Measurements from ENCODE around the gene WFS1.

The WFS1 gene

DNA sequence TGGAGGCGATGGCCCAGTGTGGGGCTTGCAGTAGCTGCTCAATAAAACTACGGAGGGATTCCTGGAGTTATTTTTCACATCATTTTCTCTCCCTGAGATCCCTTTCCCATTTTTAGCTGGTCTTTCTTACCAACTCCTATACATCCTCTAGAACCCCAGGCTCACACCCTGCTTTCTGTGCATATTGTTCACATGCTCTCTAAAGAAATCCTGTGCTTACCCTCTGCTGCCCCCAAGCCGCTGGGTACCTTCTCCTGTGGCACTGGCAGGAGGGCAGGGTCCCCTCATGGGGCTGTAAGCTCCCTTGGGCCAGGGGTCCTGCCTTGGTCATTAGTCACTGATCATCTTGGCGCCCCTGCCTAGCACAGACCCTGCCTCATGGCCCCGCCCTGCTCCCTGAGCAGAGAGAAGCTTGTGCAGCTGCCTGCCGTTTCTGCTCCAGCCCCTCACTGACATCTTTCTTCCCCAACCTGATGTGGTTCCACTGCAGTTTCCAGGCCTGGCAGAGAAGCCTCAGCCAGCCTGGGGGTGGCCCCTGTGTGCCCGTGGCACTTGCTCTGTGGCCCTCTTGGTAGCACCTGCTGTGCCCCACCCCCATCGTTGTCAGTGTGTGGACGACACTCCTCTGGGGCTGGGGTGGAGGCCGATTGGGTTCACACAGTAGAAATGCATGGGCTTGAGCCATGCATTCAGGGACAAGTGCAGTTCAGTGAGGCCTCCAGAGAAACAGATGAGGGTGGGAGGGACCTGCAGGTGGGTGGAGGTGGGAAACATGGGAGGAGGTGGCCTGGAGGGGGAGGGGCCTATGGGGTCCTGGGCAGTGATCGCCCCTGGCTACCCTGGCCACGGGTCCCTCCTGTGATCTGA, 69.5 kb downstream of the WFS1 start:
- DNase-seq (ENCODE audit: low read depth) = no peak

DNA sequence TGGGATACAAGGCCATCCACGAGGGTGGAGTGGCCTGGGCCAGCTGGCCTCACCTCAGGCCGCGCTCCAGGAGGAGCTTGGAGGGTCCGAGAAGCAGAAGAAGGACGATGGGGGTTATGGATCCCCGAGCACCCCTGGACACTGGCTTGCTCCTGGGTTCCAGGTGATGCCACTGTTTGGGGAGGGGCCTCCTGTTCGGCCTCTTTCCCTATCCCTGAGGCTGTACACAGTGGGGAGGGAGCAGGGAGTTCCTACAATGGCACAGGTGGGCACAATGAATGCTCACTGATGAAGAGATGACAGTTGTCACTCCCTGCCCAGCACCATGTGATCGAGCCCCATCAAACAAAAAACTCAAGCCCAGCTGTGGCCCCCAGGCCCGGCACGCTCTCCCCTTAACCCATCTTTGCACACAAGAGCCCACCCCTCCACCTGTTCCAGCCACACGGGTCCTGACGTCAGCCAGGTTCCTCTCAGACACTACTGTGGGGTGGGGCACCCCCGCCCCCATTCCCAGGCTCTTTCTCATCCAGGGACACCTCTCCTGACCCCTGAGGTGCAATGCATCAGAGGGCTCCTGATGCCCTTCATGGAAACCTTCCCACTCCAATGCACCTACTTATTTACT, 70.3 kb downstream of the WFS1 start:
- no peak for DNase-seq (ENCODE audit: low read depth)

DNA sequence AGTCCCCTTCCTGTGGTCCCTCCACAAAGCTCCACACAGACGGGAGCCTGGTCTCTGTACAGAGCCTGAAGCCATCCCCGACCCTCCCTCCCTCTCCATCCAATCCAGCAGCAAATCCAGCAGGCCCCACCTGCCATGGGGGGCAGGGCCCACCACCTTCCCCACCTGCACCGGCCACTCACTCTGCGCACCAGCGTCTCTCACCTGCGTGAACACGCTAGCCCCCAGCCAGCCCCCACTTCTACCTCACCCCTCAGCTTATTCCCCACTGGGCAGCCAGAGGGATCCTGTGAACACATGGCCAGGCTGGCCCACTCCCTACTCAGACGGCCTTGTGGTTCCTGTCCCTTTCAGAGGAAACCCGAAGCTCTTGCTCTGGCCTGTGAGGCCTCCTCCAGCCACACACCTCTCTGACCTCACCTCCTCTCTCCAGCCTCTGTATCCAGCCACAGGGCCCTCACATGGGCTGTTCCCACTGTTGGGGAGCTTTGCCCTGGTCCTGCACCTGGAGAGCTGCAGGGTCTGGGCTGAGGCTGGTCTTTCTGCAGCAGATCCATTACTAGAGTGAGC, 70.9 kb downstream of the WFS1 start:
- DNase-seq (ENCODE audit: low read depth) = no peak

DNA sequence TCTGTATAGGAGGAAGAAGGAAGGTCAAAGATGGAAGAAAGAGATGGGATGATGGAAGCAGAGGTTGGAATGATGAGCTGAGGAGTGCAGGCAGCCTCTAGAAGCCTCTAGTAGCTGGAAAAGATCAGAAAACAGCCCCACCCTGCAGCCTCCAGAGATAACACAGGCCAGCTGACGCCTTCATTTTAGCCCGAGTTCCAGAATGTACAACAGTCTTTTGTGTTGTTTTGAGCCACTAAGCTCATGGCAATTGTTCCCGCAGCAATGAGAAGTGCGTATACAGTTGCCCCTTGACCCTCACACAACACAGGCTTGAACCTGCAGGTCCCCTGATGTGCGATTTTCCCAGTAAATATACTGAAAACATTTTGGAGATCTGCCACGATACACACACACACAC, 72.0 kb downstream of the WFS1 start:
- no peak for DNase-seq (ENCODE audit: low read depth)

DNA sequence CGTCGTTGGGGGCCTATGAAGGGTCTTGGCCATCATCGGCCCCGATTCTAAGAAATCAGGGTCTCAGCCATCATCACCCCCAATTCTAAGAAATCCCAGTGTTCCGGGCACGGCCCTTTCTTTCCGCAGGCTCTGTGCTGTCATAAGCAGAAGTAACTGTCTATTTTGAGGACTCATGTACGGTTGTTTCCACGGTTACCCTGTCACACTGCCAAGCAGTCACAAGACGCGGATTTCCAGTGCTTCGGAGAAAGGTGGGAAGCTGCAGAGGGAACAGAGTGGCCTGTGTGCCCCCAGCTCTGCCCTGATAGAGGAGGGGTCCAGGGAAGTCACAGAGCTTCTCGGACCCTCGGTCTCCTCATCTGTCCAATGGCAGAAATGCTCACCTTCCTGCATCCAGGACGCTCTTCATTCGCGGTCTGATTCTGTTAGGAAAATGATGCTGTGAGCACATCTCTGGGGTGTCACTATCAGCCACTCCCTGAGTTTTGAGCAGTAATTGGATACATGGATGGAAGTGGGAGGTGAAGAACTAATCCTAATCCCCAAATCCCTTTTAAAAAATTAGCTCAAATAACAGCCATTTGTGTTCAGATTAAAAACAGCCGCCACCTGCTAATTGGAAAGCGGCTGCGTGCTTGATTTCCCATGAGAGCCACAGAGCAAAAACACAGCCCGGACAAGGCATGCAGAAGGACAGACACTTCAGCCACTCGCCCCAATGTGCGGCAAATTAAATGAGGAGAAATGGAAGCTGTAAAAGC, 73.1 kb downstream of the WFS1 start:
- no peak for DNase-seq (ENCODE audit: low read depth)

DNA sequence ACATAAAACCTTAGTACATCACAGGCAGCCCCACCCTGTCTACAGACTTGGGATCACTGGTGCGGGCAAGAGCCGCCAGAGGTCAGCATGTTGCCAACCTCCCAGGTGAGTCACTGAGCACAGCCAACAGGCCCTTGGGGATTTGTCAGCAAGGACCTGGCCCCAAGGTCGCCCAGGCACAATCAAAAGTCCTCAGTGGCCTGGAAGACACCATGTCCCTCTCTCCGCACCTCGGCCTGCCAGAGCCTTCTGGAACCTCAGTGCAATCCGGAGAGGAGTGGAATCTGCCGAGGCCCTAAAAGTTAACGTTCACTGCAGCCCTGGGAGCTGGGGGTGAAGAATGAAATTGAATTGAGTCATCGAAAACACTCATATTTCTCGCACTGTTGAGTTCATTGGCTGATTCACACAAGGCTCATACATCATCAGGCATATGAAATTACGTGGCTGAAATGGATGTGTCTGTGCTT, 74.3 kb downstream of the WFS1 start:
- peak; percentile 51 for DNase-seq (ENCODE audit: low read depth)

DNA sequence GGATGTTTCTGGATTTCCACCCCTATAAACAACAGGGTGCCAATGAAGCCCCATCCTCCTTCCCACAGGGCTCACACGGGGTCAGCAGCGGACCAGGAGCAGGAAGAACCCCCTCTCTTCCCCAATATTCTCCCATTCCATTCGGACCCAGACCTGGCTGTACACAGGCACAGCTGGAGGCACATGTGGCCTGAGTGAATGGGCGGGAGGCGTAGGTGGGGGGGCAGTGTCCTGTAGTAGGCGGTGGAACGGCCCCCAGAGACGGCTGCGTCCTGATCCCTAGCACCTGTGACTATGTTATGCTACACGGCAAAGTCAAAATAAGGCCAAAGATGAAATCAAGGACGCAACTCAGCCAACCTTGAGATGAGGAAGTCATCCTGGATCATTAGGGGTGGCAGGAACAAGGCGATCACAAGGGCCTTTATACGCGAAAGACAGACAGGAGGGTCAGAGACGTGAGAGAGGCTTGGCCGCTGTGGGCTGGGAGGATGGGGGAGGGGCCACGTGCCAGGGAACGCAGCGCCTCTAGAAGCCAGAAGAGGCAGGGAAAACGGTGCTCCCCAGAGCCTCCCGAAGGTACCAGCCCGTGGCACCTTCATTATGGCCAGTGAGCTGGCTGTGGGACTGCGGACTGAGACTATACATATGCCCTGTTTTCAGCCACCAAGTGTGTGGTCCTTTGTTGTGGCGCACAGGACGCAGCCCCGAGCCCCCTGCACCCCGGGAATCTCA, 75.6 kb downstream of the WFS1 start:
- DNase-seq (ENCODE audit: low read depth) = no peak

DNA sequence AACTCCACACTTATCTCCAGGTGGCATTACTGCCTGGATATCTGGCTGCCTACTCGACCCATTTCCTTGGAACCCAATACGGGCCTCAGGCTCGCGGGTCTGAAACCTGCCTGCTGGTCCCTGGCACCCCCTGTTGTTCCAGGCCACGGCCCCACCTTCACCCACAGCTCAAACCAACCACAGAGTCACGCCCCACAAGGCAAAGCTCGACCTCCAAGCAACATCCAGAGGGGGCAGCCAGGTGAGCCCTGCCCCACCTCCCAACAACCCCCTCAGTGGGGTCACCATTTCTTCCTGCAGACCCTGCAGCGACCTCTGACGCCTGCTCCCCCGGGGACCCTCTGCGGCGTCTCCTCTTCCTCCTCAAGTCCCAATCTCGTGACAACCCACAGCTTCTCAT, 76.2 kb downstream of the WFS1 start:
- no peak for DNase-seq (ENCODE audit: low read depth)

DNA sequence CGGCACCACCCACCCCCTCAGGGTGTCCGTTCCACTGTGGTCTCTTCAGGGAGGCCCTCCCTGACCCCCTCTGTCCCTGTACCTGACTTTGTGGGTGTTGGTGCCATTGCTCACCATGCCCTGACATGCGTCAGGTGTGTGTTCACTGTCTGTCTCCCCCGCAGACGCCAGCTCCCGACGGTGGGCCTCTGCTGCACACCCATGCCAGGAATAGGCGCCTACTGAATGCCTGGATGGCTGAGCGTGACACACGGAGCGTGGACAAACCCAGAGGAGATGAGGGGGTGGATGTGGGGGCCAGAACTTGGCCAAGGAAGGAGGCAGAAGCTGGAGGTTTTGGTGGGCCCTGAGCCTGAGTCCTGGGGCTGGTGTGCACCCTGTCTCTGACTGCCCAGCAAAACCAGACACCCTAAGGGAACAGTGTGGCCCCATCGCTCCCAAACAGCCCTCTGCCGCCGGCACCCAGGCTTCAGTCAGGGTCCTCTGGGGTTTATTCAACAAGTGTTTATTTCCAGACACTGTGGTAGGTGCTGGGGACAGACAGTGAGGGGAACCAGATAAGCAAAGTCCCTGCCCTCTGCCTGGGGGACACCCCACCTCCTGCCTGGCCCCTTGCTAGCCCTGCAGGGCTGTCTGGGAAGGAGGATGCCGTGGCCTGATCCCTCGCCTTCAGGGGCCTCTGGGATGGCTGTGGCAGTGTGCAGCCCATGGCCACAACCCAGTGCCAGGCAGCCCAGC, 76.9 kb downstream of the WFS1 start:
- no peak for DNase-seq (ENCODE audit: low read depth)

DNA sequence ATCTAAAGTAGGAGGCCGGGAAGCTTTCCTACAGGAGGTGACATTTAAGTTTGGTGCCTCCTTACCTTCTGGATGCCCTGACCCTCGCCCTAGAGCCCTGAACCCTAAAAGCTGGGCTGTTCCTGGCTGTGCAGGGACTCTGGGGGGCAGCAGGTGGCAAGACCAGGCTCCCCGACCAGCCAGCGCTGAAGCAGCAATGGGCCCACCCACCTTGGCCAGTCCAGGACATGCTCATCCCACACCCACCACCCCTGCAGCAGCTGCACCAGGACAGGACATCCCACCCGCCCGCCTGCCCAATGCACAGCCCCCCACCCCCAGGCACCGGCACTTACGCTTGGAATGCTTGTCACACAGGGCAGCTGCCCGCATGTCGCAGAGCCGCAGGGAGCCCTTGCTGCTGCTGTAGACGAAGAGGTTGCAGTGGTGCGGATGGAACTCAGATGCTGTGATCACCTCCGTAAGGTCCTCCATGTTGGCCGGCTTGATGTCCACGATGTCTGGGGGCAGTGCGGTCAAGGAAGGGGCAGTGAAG, 77.9 kb downstream of the WFS1 start:
- no peak for DNase-seq (ENCODE audit: low read depth)

DNA sequence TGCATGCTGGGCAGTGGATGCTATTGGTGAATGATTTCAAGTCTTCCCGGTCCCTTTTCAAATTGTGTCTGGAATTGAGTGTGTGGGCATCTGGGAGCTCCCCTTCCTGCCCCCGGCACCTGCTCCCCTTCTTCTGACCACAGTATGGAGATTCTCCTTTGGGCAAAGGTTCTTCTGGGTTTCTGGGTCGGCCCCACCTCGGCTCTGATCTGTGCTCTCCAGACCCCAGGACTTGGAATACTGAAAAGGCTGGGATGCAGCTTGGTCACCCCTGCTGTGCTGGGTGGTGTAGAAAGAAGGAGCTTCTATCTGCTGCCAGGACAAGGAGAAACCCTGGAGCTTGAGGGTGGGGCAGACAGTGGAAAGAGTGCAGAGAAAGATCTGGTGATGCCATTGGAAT, 78.8 kb downstream of the WFS1 start:
- no peak for DNase-seq (ENCODE audit: low read depth)

DNA sequence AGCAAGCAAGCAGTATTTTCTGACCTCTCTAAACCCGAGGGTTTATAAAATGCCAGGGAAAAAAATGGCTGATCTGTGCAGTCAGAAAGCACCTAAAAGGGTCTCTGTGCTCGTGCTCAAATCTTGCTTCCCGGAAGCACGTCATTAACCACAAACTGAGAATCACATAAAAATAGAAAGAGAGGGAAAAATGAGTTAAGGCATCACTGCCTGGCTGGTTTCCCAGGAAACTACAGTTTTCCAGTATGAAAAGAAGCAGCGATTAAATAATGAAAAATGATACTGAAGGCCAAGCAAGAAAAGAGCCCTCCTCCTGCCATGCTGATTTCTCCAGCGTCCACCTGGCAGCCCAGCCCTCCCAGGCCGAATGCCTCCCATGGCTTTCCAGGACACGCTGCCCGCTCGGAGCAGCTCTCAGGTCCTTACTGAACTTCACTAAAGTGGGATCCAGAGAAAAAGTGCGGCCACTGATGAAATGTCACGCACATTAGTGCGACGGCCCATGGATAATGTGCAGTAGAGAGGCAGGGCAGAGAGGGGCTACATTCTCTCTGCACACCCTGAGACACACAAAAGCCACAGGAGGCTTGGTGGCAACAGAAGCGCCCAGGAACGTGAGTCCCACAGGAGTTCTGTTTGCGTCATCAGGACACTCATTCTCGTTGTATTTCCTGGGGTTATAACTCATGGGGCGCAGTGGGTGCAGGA, 80.4 kb downstream of the WFS1 start:
- DNase-seq (ENCODE audit: low read depth) = no peak

DNA sequence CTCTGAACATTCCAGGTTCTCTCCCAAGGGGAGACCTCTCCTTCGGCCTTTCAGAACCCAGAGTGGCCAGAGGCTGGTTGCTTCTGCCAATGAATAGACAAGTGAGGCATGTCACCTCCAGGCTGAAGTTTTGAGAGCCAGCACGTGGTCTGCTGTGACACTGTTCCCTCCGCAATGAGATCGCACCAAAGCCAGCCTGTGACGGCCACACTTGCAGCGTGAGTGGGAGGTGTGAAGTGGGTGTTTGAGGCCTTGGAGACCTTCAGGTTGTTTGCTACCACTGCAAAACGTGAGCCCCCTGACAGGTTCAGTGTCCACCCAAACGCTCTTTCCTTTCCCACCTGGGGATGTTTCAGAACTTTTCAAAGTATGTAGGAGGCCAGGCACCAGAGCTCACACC, 81.0 kb downstream of the WFS1 start:
- no peak for DNase-seq (ENCODE audit: low read depth)

DNA sequence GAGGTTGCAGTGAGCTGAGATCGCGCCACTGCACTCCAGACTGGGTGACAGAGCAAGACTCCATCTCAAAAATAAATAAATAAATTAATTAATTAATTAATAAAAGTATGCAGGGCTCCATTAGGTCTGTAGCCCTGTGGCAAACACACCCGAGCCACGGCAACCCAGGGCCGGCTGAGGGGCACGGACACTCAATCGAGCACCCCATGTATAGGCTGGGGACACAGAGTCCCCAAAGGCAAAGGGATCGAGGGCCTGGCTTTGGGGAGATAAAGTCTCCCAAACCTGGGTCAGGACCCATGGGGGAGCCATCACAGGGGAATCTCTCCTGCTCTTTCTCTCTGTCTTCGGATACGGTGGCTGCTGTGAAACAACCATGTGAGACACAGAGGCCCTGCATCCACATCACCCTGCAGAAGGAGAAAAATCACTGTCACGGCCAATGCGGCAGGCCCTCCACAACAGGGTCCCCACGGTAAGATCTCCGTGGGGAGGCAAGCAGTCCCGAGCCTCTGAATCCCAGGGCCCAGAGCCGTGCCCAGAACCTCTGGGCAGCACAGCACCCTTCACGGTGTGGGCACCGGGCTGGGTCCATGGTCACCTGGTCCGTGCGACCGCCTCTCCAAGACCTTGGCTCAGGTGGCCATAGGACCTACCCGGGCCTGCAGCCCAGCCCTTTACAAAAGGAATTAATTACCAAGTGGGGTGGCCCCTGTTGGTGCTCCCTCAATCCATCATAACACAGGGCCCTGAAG, 81.8 kb downstream of the WFS1 start:
- no peak for DNase-seq (ENCODE audit: low read depth)

DNA sequence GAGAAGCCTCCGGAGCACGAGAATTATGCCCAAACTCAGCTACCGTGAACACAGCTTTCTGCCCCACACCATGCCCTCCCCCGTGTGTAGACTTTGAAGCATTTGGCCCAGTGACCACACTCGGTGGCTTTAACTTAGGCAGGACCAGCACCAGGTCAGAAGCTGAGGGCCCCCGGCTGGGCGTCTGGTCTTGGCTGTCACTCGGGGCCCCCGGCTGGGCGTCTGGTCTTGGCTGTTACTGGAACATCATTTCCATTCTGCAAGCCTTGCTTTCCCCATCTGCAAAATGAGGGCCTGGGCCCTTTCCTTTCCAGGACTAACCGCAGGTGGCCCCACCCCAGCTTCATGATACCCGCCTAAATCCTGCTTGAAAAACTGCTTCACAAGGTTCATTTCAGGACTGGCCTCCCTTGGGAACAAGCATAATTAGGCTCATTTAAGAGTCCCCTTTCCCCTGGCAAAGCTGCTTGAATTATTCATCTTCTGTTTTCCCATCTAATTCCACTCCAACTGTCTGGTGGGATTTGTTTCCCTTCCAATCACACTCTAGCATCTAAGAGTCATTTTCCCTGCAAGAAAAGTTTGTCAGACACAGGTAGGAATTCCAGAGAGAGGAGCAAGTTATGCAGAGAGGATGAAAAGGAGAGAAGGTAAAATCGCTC, 82.5 kb downstream of the WFS1 start:
- DNase-seq (ENCODE audit: low read depth) = no peak
